Measurements from ENCODE around the gene SMAD7. TPM values are rescaled to one million over a fixed set of nuclear protein-coding genes. Genes with fewer than 3 reads are reported as not detected.

The SMAD7 gene
- total and polyA plus RNA-seq, 4 donors = 11.8 to 58.8 (median 35.8) TPM

GRCh38 chr18:48961547-48961946 lies 10.8 kb upstream of the SMAD7 start:
- Histone ChIP-seq H3K9ac (ENCODE audit: insufficient read depth in 1 of 2, low read length in 2 of 2) (no peak overlapping the region), H3K27me3 (ENCODE audit: control insufficient read depth in 3 of 3, insufficient read depth in 3 of 3, low read length in 2 of 3) (no peaks in the 10 kb centered on the region), H3K9me3 (ENCODE audit: control insufficient read depth in 4 of 4, insufficient read depth in 3 of 4, low read length in 3 of 4) (no peaks in the 10 kb centered on the region), H3K27ac (ENCODE audit: low read depth in 1 of 2, low read length in 1 of 2) (no peak overlapping the region), H3K4me3 (no peak overlapping the region), H3K36me3 (ENCODE audit: control insufficient read depth in 4 of 4, insufficient read depth in 4 of 4, low read length in 4 of 4) (no peaks in the 10 kb centered on the region), H3K4me1 (ENCODE audit: control insufficient read depth in 5 of 5, insufficient read depth in 5 of 5, low read length in 5 of 5) (peaks cover 3 to 27% (median 19%) of the 10 kb centered on the region in 5 donors)
- TF ChIP-seq CTCF (IDR thresholded peaks at IDR 0.05; ENCODE audit: control extremely low read depth, extremely low read depth) = no peak
- DNase-seq (no peak), ATAC-seq (ENCODE audit: insufficient read depth, low FRiP score) (no peak)
- 88 to 95% methylated on average over 12 of the region's 12 CpGs for WGBS, 2 donors

GRCh38 chr18:48959921-48960920 lies 9.5 kb upstream of the SMAD7 start:
- Histone ChIP-seq H3K27me3 (ENCODE audit: control insufficient read depth in 3 of 3, insufficient read depth in 3 of 3, low read length in 2 of 3) (no peaks in the 10 kb centered on the region), H3K4me3 (no peak overlapping the region), H3K4me1 (ENCODE audit: control insufficient read depth in 5 of 5, insufficient read depth in 5 of 5, low read length in 5 of 5) (peaks cover 11 to 41% (median 30%) of the 10 kb centered on the region in 5 donors), H3K9ac (ENCODE audit: insufficient read depth in 1 of 2, low read length in 2 of 2) (no peak overlapping the region), H3K9me3 (ENCODE audit: control insufficient read depth in 4 of 4, insufficient read depth in 3 of 4, low read length in 3 of 4) (no peaks in the 10 kb centered on the region), H3K27ac (ENCODE audit: low read depth in 1 of 2, low read length in 1 of 2) (no peak overlapping the region), H3K36me3 (ENCODE audit: control insufficient read depth in 4 of 4, insufficient read depth in 4 of 4, low read length in 4 of 4) (no peaks in the 10 kb centered on the region)
- 82 to 92% methylated on average over 17 of the region's 17 CpGs for WGBS, 2 donors
- DNase-seq = no peak
- ATAC-seq (ENCODE audit: insufficient read depth, low FRiP score) = peak; percentile 6
- TF ChIP-seq CTCF (IDR thresholded peaks at IDR 0.05; ENCODE audit: control extremely low read depth, extremely low read depth) = no peak

GRCh38 chr18:48959551-48959920 lies 8.8 kb upstream of the SMAD7 start:
- Histone ChIP-seq H3K4me1 (ENCODE audit: control insufficient read depth in 5 of 5, insufficient read depth in 5 of 5, low read length in 5 of 5) (peaks cover 12 to 43% (median 32%) of the 10 kb centered on the region in 5 donors), H3K27me3 (ENCODE audit: control insufficient read depth in 3 of 3, insufficient read depth in 3 of 3, low read length in 2 of 3) (no peaks in the 10 kb centered on the region), H3K4me3 (no peak overlapping the region), H3K9me3 (ENCODE audit: control insufficient read depth in 4 of 4, insufficient read depth in 3 of 4, low read length in 3 of 4) (no peaks in the 10 kb centered on the region), H3K36me3 (ENCODE audit: control insufficient read depth in 4 of 4, insufficient read depth in 4 of 4, low read length in 4 of 4) (no peaks in the 10 kb centered on the region), H3K27ac (ENCODE audit: low read depth in 1 of 2, low read length in 1 of 2) (no peak overlapping the region), H3K9ac (ENCODE audit: insufficient read depth in 1 of 2, low read length in 2 of 2) (no peak overlapping the region)
- 73 to 96% methylated on average over 7 of the region's 7 CpGs for WGBS, 2 donors
- no peak for ATAC-seq (ENCODE audit: insufficient read depth, low FRiP score)
- no peak for DNase-seq
- no peak for TF ChIP-seq CTCF (IDR thresholded peaks at IDR 0.05; ENCODE audit: control extremely low read depth, extremely low read depth)

All from lung (tissue), 12 donors.